ENCODE measurements around the gene EPHB2.

EPHB2 gene

GRCh38 chr1:22795366-22795714 lies 84.7 kb downstream of the EPHB2 start:
- no peak for TF ChIP-seq CTCF (IDR thresholded peaks at IDR 0.05; ENCODE audit: insufficient read depth, missing control alignments)
- FAIRE-seq (no peak), DNase-seq (ENCODE audit: insufficient read length, low spot score) (no peak)

- DNase-seq (ENCODE audit: insufficient read length, low spot score) (no peak), FAIRE-seq (no peak)
- no peak for TF ChIP-seq CTCF (IDR thresholded peaks at IDR 0.05; ENCODE audit: insufficient read depth, missing control alignments)
Observed at GRCh38 chr1:22796642-22797041, 86.0 kb downstream of the EPHB2 start.

GRCh38 chr1:22798083-22798482 lies 87.4 kb downstream of the EPHB2 start:
- FAIRE-seq (no peak), DNase-seq (ENCODE audit: insufficient read length, low spot score) (no peak)
- no peak for TF ChIP-seq CTCF (IDR thresholded peaks at IDR 0.05; ENCODE audit: insufficient read depth, missing control alignments)

- no peak for FAIRE-seq
- TF ChIP-seq CTCF (IDR thresholded peaks at IDR 0.05; ENCODE audit: insufficient read depth, missing control alignments): no peak
- no peak for DNase-seq (ENCODE audit: insufficient read length, low spot score)
Observed at GRCh38 chr1:22799971-22800370, 89.3 kb downstream of the EPHB2 start.

- no peak for TF ChIP-seq CTCF (IDR thresholded peaks at IDR 0.05; ENCODE audit: insufficient read depth, missing control alignments)
- DNase-seq (ENCODE audit: insufficient read length, low spot score) (no peak), FAIRE-seq (no peak)
Observed at GRCh38 chr1:22800629-22801028, 90.0 kb downstream of the EPHB2 start.

- FAIRE-seq (no peak), DNase-seq (ENCODE audit: insufficient read length, low spot score) (no peak)
Observed at GRCh38 chr1:22801347-22801746, 90.7 kb downstream of the EPHB2 start.

GRCh38 chr1:22801761-22802160 lies 91.1 kb downstream of the EPHB2 start:
- peak; percentile 52 for DNase-seq (ENCODE audit: insufficient read length, low spot score)
- no peak for TF ChIP-seq CTCF (IDR thresholded peaks at IDR 0.05; ENCODE audit: insufficient read depth, missing control alignments)
- no peak for FAIRE-seq

More at GRCh38 chr1:22801347-22801746, 90.7 kb downstream of the EPHB2 start:
- TF ChIP-seq CTCF (IDR thresholded peaks at IDR 0.05; ENCODE audit: insufficient read depth, missing control alignments): no peak
